CD8-positive, alpha-beta memory T cell (primary cell): ENCODE measurements around the gene RASA2. TPM values are rescaled to one million over a fixed set of nuclear protein-coding genes. Genes with fewer than 3 reads are reported as not detected.

ENCODE experiments used
- CTCF ChIA-PET: fragments of 350-600 bp; sonication (Branson Sonifier 250); formaldehyde crosslinking; loops from one replicate; lab custom pipeline; 2021; ENCODE audit warnings: antibody characterized with exemption; lab: Charles Lee
- POLR2A ChIA-PET: fragments of 350-600 bp; sonication (Branson Sonifier 250); formaldehyde crosslinking; loops from one replicate; lab custom pipeline; 2021; ENCODE audit warnings: antibody characterized with exemption; lab: Charles Lee
- DNase-seq, 5 donors: peaks; one replicate each; pipeline versions ENCODE4 v3.0.0 to v3.0.0-alpha.2; 2020 to 2022; ENCODE audit warnings: mixed read lengths in 1 of 5
- H3K27ac ChIP-seq: one replicate; pipeline ENCODE4 v1.7.0; 2013; ENCODE audit warnings: low read depth, mild to moderate bottlenecking, low read length, moderate library complexity
- H3K27me3 ChIP-seq: 2 replicates; pipeline ENCODE4 v1.7.0; 2013; ENCODE audit warnings: low read length, mild to moderate bottlenecking; ENCODE audit not compliant: insufficient read depth, poor library complexity, severe bottlenecking
- H3K36me3 ChIP-seq: 2 replicates; pipeline ENCODE4 v1.7.0; 2013; ENCODE audit warnings: mild to moderate bottlenecking, low read length, moderate library complexity; ENCODE audit not compliant: insufficient read depth
- H3K4me1 ChIP-seq: 2 replicates; pipeline ENCODE4 v1.7.0; 2013; ENCODE audit warnings: mild to moderate bottlenecking, low read length, moderate library complexity; ENCODE audit not compliant: insufficient read depth
- H3K4me3 ChIP-seq: 2 replicates; pipeline ENCODE4 v1.7.0; 2013; ENCODE audit warnings: mild to moderate bottlenecking, low read length
- H3K9me3 ChIP-seq: 2 replicates; pipeline ENCODE4 v1.7.0; 2013; ENCODE audit warnings: mild to moderate bottlenecking, low read length
- H3K27ac Mint-ChIP-seq, 8 donors: one replicate each; pipeline ENCODE4 v1.8.0; 2020 to 2021; ENCODE audit warnings: mixed read lengths in 8 of 8, mild to moderate bottlenecking in 6 of 8, inconsistent platforms in 3 of 8, moderate library complexity in 3 of 8
- H3K27me3 Mint-ChIP-seq, 2 donors: one replicate each; pipeline ENCODE4 v1.8.0; 2020 to 2021; ENCODE audit warnings: mixed read lengths in 2 of 2, mild to moderate bottlenecking in 1 of 2, moderate library complexity in 1 of 2
- H3K36me3 Mint-ChIP-seq, 3 donors: one replicate each; pipeline ENCODE4 v1.8.0; 2020 to 2021; ENCODE audit warnings: mixed read lengths in 3 of 3, inconsistent platforms in 1 of 3, mild to moderate bottlenecking in 1 of 3
- H3K4me1 Mint-ChIP-seq, 3 donors: one replicate each; pipeline ENCODE4 v1.8.0; 2020 to 2021; ENCODE audit warnings: mixed read lengths in 3 of 3, inconsistent platforms in 1 of 3, mild to moderate bottlenecking in 1 of 3
- H3K4me3 Mint-ChIP-seq, 7 donors: one replicate each; pipeline ENCODE4 v1.8.0; 2020 to 2021; ENCODE audit warnings: mixed read lengths in 7 of 7, mild to moderate bottlenecking in 6 of 7, moderate library complexity in 4 of 7, inconsistent platforms in 2 of 7
- H3K9me3 Mint-ChIP-seq, 5 donors: one replicate each; pipeline ENCODE4 v1.8.0; 2020 to 2022; ENCODE audit warnings: mixed read lengths in 5 of 5, mild to moderate bottlenecking in 3 of 5, moderate library complexity in 2 of 5, inconsistent platforms in 1 of 5
- polyA plus RNA-seq: library from polyadenylated mRNA; unstranded; fragments of 300-500 nt; fragmentation: Illumina TruSeq; gene quantifications from one replicate; pipeline ENCODE4 v1.2.3, GENCODE V29; 2021
- total RNA-seq, 2 experiments: library from RNA; stranded (reverse); gene quantifications; one replicate each; pipeline ENCODE4 v1.2.3, GENCODE V29; 2021

Gene RASA2
- total and polyA plus RNA-seq, 3 experiments from 2014 or later, result 34.0 to 39.2 (median 36.4) TPM

DNA sequence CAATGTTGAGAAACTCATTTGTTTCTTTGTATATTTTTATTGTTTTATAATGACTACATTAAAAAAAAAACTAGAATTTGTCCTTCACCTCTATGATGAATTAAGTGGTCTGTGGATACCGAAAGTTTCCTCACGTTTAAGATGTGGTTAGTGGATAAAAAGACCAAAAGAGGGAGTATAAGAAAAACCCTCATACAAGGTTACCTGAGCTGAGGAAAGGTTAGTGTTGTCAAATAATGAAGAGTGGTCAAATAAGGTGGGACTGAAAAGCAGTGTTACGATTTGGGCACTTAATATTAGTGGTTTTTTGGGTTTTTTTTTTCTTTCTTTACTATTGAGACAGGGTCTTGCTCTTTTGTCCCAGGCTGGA is 21.2 kb downstream of the RASA2 start:
- peaks cover 0 to 2% of the 10 kb centered on the region in 2 donors for H3K27me3 Mint-ChIP-seq
- H3K9me3 ChIP-seq, result no peaks in the 10 kb centered on the region
- H3K4me3 Mint-ChIP-seq, result peak overlapping the region in 6 of 7 donors; percentile 2 to 46 (median 39)
- H3K4me3 ChIP-seq, result no peak overlapping the region
- peaks cover 48 to 60% (median 51%) of the 10 kb centered on the region in 3 donors for H3K4me1 Mint-ChIP-seq
- H3K27ac ChIP-seq, result no peak overlapping the region
- peak overlapping the region in 7 of 8 donors; percentile 61 to 91 (median 83) for H3K27ac Mint-ChIP-seq
- H3K4me1 ChIP-seq, result peaks cover 89% of the 10 kb centered on the region
- H3K27me3 ChIP-seq, result no peaks in the 10 kb centered on the region
- no peaks in the 10 kb centered on the region for H3K36me3 ChIP-seq
- no peaks in the 10 kb centered on the region for H3K9me3 Mint-ChIP-seq
- no peak for DNase-seq
- ChIA-PET POLR2A (no interaction called here), CTCF (no interaction called here)
- peaks cover 0 to 20% (median 9%) of the 10 kb centered on the region in 3 donors for H3K36me3 Mint-ChIP-seq

GRCh38 chr3:141511361-141511760 is 24.5 kb downstream of the RASA2 start:
- ChIA-PET CTCF (no interaction called here), POLR2A (no interaction called here)
- peak overlapping the region in 5 of 8 donors; percentile 31 to 75 (median 52) for H3K27ac Mint-ChIP-seq

DNA sequence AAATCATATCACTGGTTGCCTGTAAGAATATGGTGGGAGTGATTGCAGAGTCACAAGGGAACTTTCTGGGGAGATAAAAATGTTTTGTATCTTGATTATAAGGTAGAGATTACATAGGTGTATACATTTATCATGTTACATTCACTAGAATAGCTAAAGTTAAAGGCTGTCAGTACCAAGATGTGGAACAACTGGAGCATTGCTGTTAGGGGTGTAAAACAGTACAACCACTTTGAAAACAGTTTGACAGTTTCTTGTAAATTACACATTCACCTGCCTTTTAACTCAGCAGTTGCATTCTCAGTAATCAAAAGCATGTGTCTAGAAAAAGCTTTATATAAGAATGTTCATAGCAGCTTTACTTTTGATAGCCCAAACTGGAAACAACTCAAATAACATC is 27.6 kb downstream of the RASA2 start:
- H3K27ac Mint-ChIP-seq, result peak overlapping the region in 1 of 8 donors; percentile 18
- H3K4me1 Mint-ChIP-seq, result peaks cover 40 to 67% (median 64%) of the 10 kb centered on the region in 3 donors
- peaks cover 0 to 3% (median 0%) of the 10 kb centered on the region in 5 donors for H3K9me3 Mint-ChIP-seq

More at GRCh38 chr3:141511361-141511760, 24.5 kb downstream of the RASA2 start:
- no peaks in the 10 kb centered on the region for H3K27me3 ChIP-seq
- peaks cover 6 to 42% (median 17%) of the 10 kb centered on the region in 3 donors for H3K36me3 Mint-ChIP-seq
- H3K27ac ChIP-seq, result no peak overlapping the region
- peaks cover 4% of the 10 kb centered on the region for H3K36me3 ChIP-seq
- H3K27me3 Mint-ChIP-seq, result peaks cover 0 to 2% of the 10 kb centered on the region in 2 donors
- H3K9me3 ChIP-seq, result no peaks in the 10 kb centered on the region
- no peaks in the 10 kb centered on the region for H3K9me3 Mint-ChIP-seq
- peak overlapping the region in 2 of 7 donors; percentile 12 to 36 for H3K4me3 Mint-ChIP-seq
- DNase-seq, result no peak
- peaks cover 49 to 72% (median 69%) of the 10 kb centered on the region in 3 donors for H3K4me1 Mint-ChIP-seq
- peaks cover 56% of the 10 kb centered on the region for H3K4me1 ChIP-seq
- no peak overlapping the region for H3K4me3 ChIP-seq

DNA sequence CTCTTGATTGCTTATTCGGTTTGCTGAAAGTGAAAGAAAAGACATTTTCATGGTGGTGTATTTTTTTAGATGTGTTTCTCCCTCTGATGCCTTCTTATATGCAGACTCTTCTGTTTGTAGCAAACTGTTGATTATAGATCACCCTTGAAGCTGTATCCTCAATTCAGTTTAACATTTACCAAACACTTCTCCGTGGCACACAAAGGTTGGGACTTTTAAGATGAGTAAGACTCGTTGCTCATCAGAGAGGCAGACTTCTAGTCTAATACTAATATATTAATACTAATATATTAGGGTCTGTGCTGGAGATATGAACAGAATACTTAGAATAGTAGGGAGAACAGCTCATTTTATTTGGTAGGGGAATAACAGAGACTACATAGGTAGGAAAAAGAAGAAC is 32.8 kb downstream of the RASA2 start:
- no peaks in the 10 kb centered on the region for H3K9me3 ChIP-seq
- ChIA-PET POLR2A (interaction anchor here (0.7 kb wide), 1 partner anchor 32 kb away, joined by 5 read pairs; no protein-coding TSS in a partner anchor), CTCF (no interaction called here)
- H3K27ac Mint-ChIP-seq, result peak overlapping the region in 7 of 8 donors; percentile 41 to 84 (median 64)
- peak overlapping the region in 4 of 7 donors; percentile 29 to 73 (median 36) for H3K4me3 Mint-ChIP-seq
- peaks cover 18% of the 10 kb centered on the region for H3K36me3 ChIP-seq
- H3K4me1 Mint-ChIP-seq, result peaks cover 43 to 69% (median 67%) of the 10 kb centered on the region in 3 donors
- H3K27ac ChIP-seq, result no peak overlapping the region
- H3K9me3 Mint-ChIP-seq, result peaks cover 0 to 3% (median 0%) of the 10 kb centered on the region in 5 donors
- no peaks in the 10 kb centered on the region for H3K27me3 ChIP-seq
- peaks cover 33% of the 10 kb centered on the region for H3K4me1 ChIP-seq
- peaks cover 18 to 72% (median 31%) of the 10 kb centered on the region in 3 donors for H3K36me3 Mint-ChIP-seq
- H3K4me3 ChIP-seq, result no peak overlapping the region
- DNase-seq, result no peak
- H3K27me3 Mint-ChIP-seq, result peaks cover 0 to 2% of the 10 kb centered on the region in 2 donors

More for the DNA sequence above, 27.6 kb downstream of the RASA2 start:
- H3K27ac ChIP-seq, result no peak overlapping the region
- H3K36me3 Mint-ChIP-seq, result peaks cover 18 to 65% (median 37%) of the 10 kb centered on the region in 3 donors
- DNase-seq, result no peak
- CTCF ChIA-PET, result interaction anchor here (1.2 to 2.5 kb wide), 5 partner anchors 12 to 203 kb away, joined by 3 to 7 read pairs (median 3); no protein-coding TSS in a partner anchor
- POLR2A ChIA-PET, result interaction anchor here (1.0 kb wide), 2 partner anchors 27 kb away, joined by 4 to 5 read pairs; no protein-coding TSS in a partner anchor
- H3K27me3 Mint-ChIP-seq, result peaks cover 0 to 3% of the 10 kb centered on the region in 2 donors
- H3K4me3 ChIP-seq, result no peak overlapping the region
- H3K36me3 ChIP-seq, result peaks cover 19% of the 10 kb centered on the region
- peaks cover 35% of the 10 kb centered on the region for H3K4me1 ChIP-seq
- no peaks in the 10 kb centered on the region for H3K9me3 ChIP-seq
- no peak overlapping the region for H3K4me3 Mint-ChIP-seq
- no peaks in the 10 kb centered on the region for H3K27me3 ChIP-seq

DNA sequence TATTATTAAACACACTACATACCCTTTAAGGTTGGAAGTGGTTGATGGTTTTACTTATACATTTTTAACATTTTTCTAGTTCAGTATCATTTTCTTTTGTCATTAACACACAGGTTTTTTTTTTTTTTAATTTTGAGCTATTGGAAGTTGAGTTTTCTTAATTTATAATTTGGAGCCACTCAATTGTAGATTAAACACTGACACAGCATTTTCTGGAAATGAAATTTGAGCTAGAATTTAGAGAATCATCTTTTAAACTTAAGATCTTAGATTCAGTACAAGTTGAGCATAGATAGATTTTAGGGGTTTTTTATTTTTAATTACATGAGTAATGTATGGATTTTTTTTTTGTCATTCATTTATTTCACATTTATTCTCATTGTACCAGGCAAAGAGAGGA is 35.0 kb downstream of the RASA2 start:
- Mint-ChIP-seq H3K9me3 (peaks cover 0 to 3% (median 0%) of the 10 kb centered on the region in 5 donors), H3K27ac (peak overlapping the region in 4 of 8 donors; percentile 2 to 50 (median 20)), H3K4me1 (peaks cover 59 to 81% (median 80%) of the 10 kb centered on the region in 3 donors), H3K36me3 (peaks cover 9 to 72% (median 30%) of the 10 kb centered on the region in 3 donors), H3K4me3 (no peak overlapping the region), H3K27me3 (peaks cover 0 to 2% of the 10 kb centered on the region in 2 donors)
- H3K4me3 ChIP-seq, result no peak overlapping the region
- ChIA-PET POLR2A (interaction anchor here (1.0 kb wide), 1 partner anchor 34 kb away, joined by 3 read pairs; no protein-coding TSS in a partner anchor), CTCF (no interaction called here)
- no peaks in the 10 kb centered on the region for H3K27me3 ChIP-seq
- peaks cover 54% of the 10 kb centered on the region for H3K4me1 ChIP-seq
- H3K36me3 ChIP-seq, result peaks cover 18% of the 10 kb centered on the region
- H3K9me3 ChIP-seq, result no peaks in the 10 kb centered on the region
- DNase-seq, result no peak
- no peak overlapping the region for H3K27ac ChIP-seq

- ChIA-PET POLR2A (interaction anchor here (0.5 kb wide), 1 partner anchor 15 kb away, joined by 8 read pairs; no protein-coding TSS in a partner anchor), CTCF (no interaction called here)
- Mint-ChIP-seq H3K9me3 (no peaks in the 10 kb centered on the region), H3K27ac (peak overlapping the region in 5 of 8 donors; percentile 24 to 81 (median 49)), H3K27me3 (no peaks in the 10 kb centered on the region), H3K4me1 (peaks cover 66 to 89% (median 84%) of the 10 kb centered on the region in 3 donors), H3K4me3 (no peak overlapping the region), H3K36me3 (peaks cover 0 to 63% (median 17%) of the 10 kb centered on the region in 3 donors)
- DNase-seq, result no peak
- Histone ChIP-seq H3K36me3 (peaks cover 9% of the 10 kb centered on the region), H3K27ac (no peak overlapping the region), H3K9me3 (no peaks in the 10 kb centered on the region), H3K4me1 (peaks cover 73% of the 10 kb centered on the region), H3K27me3 (no peaks in the 10 kb centered on the region), H3K4me3 (no peak overlapping the region)
Measured at GRCh38 chr3:141523615-141524375, 37.0 kb downstream of the RASA2 start.

DNA sequence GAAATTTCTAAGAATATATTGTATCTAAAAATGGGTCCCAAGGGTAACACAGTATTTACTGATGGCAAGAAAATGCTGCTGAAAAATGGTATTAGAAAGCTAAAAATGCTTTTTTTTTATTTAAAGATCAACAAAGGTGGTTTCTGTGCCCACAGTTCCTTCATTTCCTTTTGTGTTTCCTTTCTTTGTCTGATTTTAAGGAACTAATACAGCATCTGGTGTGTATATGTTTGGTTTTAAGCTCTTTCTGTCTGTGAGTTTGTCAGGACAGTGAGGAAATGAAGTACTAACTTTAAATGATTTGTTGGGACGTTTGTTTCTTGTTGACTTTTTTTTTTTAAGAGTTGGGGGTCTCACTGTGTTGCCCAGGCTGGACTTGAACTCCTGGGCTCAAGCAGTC is 38.2 kb downstream of the RASA2 start:
- Histone ChIP-seq H3K36me3 (peaks cover 6% of the 10 kb centered on the region), H3K4me1 (peaks cover 74% of the 10 kb centered on the region), H3K9me3 (no peaks in the 10 kb centered on the region), H3K27me3 (no peaks in the 10 kb centered on the region), H3K4me3 (no peak overlapping the region), H3K27ac (no peak overlapping the region)
- ChIA-PET CTCF (interaction anchor here (1.4 kb wide), 1 partner anchor 65 kb away, joined by 3 read pairs; no protein-coding TSS in a partner anchor), POLR2A (no interaction called here)
- Mint-ChIP-seq H3K27ac (peak overlapping the region in 6 of 8 donors; percentile 34 to 91 (median 78)), H3K27me3 (no peaks in the 10 kb centered on the region), H3K4me1 (peaks cover 69 to 89% (median 85%) of the 10 kb centered on the region in 3 donors), H3K4me3 (peak overlapping the region in 1 of 7 donors; percentile 14), H3K36me3 (peaks cover 0 to 55% (median 10%) of the 10 kb centered on the region in 3 donors), H3K9me3 (no peaks in the 10 kb centered on the region)
- DNase-seq, result no peak
